ENCODE measurements around the gene PCLAF. TPM values are rescaled to one million over a fixed set of nuclear protein-coding genes. Genes with fewer than 3 reads are reported as not detected.

Gene PCLAF
- total and polyA plus RNA-seq, 2 donors (not counting 1 experiment from before 2014, with no cell fraction given): 0.42 to 0.92 TPM

DNA sequence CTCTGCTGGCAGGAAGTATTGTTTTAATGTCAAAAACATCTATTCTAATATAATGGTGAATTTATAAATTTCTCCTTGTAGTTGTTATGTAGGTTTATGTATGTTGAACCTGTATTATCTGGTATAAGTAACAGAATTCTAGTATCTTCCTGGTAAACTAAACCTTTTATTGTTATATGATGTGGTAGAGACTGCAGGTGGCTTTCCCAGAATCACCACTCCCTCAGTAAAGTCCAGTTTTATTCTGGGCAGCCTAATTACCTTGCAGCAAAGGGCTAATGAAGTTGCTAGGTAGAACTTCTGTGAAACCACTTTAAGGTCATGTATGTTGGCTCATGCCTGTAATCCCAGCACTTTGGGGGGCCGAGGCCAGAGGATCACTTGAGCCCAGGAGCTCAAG is 40.9 kb downstream of the PCLAF start:
- Histone ChIP-seq H3K4me3 (ENCODE audit: control extremely low read depth in 1 of 5, extremely low read depth in 1 of 5, insufficient read depth in 1 of 5, low read depth in 2 of 5, low read length in 4 of 5) (no peak overlapping the region), H3K27me3 (replicated peaks in 1 of 4; ENCODE audit: control extremely low read depth in 1 of 4, control insufficient read depth in 3 of 4, insufficient read depth in 4 of 4, low read length in 3 of 4) (no peaks in the 10 kb centered on the region), H3K27ac (ENCODE audit: low read length in 2 of 2) (no peak overlapping the region), H4K20me1 (ENCODE audit: control insufficient read depth, insufficient read depth, low read length, poor library complexity, severe bottlenecking) (peaks cover 15% of the 10 kb centered on the region), H2AFZ (ENCODE audit: insufficient read depth, low read depth, low read length, poor library complexity, severe bottlenecking) (no peak overlapping the region), H3K9me3 (ENCODE audit: control extremely low read depth in 1 of 3, control insufficient read depth in 2 of 3, insufficient read depth in 1 of 3, low read length in 2 of 3) (no peaks in the 10 kb centered on the region), H3K4me1 (ENCODE audit: control insufficient read depth in 2 of 2, insufficient read depth in 2 of 2, low read length in 2 of 2) (no peaks in the 10 kb centered on the region), H3K36me3 (replicated peaks in 1 of 2; ENCODE audit: control extremely low read depth in 1 of 2, control insufficient read depth in 1 of 2, extremely low read depth in 1 of 2, insufficient read depth in 2 of 2, low read length in 1 of 2) (peaks cover 0 to 9% of the 10 kb centered on the region in 2 experiments), H3K4me2 (replicated peaks; ENCODE audit: low read depth, low read length, poor library complexity, severe bottlenecking) (no peak overlapping the region), H3K79me2 (ENCODE audit: control insufficient read depth, insufficient read depth, low read length) (peaks cover 49% of the 10 kb centered on the region), H3K9ac (ENCODE audit: low read length) (no peak overlapping the region)
- ATAC-seq (ENCODE audit: low read depth): no peak
- ChIA-PET CTCF (no interaction called here), POLR2A (no interaction called here)
- no peak for TF ChIP-seq EZH2 (IDR thresholded peaks at IDR 0.05; ENCODE audit: borderline replicate concordance, insufficient read depth, low read depth, low read length, poor library complexity, severe bottlenecking)
- TF ChIP-seq, protein P1, sequence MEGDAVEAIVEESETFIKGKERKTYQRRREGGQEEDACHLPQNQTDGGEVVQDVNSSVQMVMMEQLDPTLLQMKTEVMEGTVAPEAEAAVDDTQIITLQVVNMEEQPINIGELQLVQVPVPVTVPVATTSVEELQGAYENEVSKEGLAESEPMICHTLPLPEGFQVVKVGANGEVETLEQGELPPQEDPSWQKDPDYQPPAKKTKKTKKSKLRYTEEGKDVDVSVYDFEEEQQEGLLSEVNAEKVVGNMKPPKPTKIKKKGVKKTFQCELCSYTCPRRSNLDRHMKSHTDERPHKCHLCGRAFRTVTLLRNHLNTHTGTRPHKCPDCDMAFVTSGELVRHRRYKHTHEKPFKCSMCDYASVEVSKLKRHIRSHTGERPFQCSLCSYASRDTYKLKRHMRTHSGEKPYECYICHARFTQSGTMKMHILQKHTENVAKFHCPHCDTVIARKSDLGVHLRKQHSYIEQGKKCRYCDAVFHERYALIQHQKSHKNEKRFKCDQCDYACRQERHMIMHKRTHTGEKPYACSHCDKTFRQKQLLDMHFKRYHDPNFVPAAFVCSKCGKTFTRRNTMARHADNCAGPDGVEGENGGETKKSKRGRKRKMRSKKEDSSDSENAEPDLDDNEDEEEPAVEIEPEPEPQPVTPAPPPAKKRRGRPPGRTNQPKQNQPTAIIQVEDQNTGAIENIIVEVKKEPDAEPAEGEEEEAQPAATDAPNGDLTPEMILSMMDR (IDR thresholded peaks at IDR 0.05): no peak
- WGBS (ENCODE audit: insufficient coverage): 100% methylated on average over 1 of the region's 1 CpG
- Mint-ChIP-seq H3K27ac (no peak overlapping the region), H3K9me3 (ENCODE audit: insufficient read depth) (no peaks in the 10 kb centered on the region), H3K27me3 (no peaks in the 10 kb centered on the region), H3K4me1 (peaks cover 8% of the 10 kb centered on the region), H3K4me3 (no peak overlapping the region)
- DNase-seq: no peak
- intact Hi-C loops (cut with micrococcal nuclease): no loop called here

DNA sequence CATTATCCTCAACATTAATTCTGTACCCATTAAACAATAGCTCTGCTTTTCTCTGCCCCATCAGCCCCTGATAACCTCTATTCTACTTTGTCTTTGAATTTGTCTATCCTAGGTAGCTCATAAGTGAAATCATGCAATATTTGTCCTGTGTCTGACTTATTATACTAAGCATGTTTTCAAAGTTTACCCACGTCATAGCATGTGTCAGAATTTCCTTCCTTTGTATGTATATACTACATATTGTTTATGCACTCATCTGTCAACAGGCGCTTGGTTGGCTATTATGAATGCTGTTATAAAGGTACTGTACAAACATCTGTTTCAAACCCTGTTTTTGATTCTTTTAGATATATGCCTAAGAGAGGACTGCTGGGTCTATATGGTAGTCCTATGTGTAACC is 43.5 kb downstream of the PCLAF start:
- Histone ChIP-seq H3K9ac (ENCODE audit: low read length) (no peak overlapping the region), H3K4me2 (replicated peaks; ENCODE audit: low read depth, low read length, poor library complexity, severe bottlenecking) (no peak overlapping the region), H3K4me3 (ENCODE audit: control extremely low read depth in 1 of 5, extremely low read depth in 1 of 5, insufficient read depth in 1 of 5, low read depth in 2 of 5, low read length in 4 of 5) (no peak overlapping the region), H3K79me2 (ENCODE audit: control insufficient read depth, insufficient read depth, low read length) (peaks cover 25% of the 10 kb centered on the region), H4K20me1 (ENCODE audit: control insufficient read depth, insufficient read depth, low read length, poor library complexity, severe bottlenecking) (peaks cover 5% of the 10 kb centered on the region), H3K9me3 (ENCODE audit: control extremely low read depth in 1 of 3, control insufficient read depth in 2 of 3, insufficient read depth in 1 of 3, low read length in 2 of 3) (peaks cover 0 to 3% (median 0%) of the 10 kb centered on the region in 3 donors), H3K4me1 (ENCODE audit: control insufficient read depth in 2 of 2, insufficient read depth in 2 of 2, low read length in 2 of 2) (no peaks in the 10 kb centered on the region), H3K27ac (ENCODE audit: low read length in 2 of 2) (no peak overlapping the region), H3K27me3 (replicated peaks in 1 of 4; ENCODE audit: control extremely low read depth in 1 of 4, control insufficient read depth in 3 of 4, insufficient read depth in 4 of 4, low read length in 3 of 4) (no peaks in the 10 kb centered on the region), H2AFZ (ENCODE audit: insufficient read depth, low read depth, low read length, poor library complexity, severe bottlenecking) (no peak overlapping the region), H3K36me3 (replicated peaks in 1 of 2; ENCODE audit: control extremely low read depth in 1 of 2, control insufficient read depth in 1 of 2, extremely low read depth in 1 of 2, insufficient read depth in 2 of 2, low read length in 1 of 2) (peaks cover 0 to 11% of the 10 kb centered on the region in 2 experiments)
- CTCF ChIA-PET: interaction anchor here (0.6 to 1.4 kb wide), 2 partner anchors 13 to 75 kb away, joined by 3 to 4 read pairs; no protein-coding TSS in a partner anchor
- WGBS (ENCODE audit: insufficient coverage): no CpG with 5 or more reads among the region's 2 CpGs
- Mint-ChIP-seq H3K27ac (no peak overlapping the region), H3K27me3 (no peaks in the 10 kb centered on the region), H3K4me3 (no peak overlapping the region), H3K4me1 (peaks cover 10% of the 10 kb centered on the region), H3K9me3 (ENCODE audit: insufficient read depth) (no peaks in the 10 kb centered on the region)
- POLR2A ChIA-PET: no interaction called here
- no peak for ATAC-seq (ENCODE audit: low read depth)
- TF ChIP-seq EZH2 (IDR thresholded peaks at IDR 0.05; ENCODE audit: borderline replicate concordance, insufficient read depth, low read depth, low read length, poor library complexity, severe bottlenecking): no peak
- TF ChIP-seq, protein P1 (IDR thresholded peaks at IDR 0.05): no peak
- DNase-seq: no peak
- intact Hi-C loops (cut with micrococcal nuclease): no loop called here

All from B cell (primary cell).